HepG2 (cell line): Measurements from ENCODE around the gene NFIL3. TPM values are rescaled to one million over a fixed set of nuclear protein-coding genes. Genes with fewer than 3 reads are reported as not detected.

ENCODE experiments used
- ATAD3A ChIP-seq: sonication (generic); formaldehyde crosslinking; IDR thresholded peaks from 2 replicates; pipeline ENCODE4 v1.4.0; 2020; ENCODE audit warnings: missing genetic modification reagents
- BHLHE40 ChIP-seq: IDR thresholded peaks from 2 replicates; pipeline ENCODE4 v1.6.1; 2011; ENCODE audit warnings: low read length, improper control_type of control experiment
- CBX5 ChIP-seq: sonication (generic); formaldehyde crosslinking; IDR thresholded peaks from 2 replicates; pipeline ENCODE4 v1.4.0; 2020; ENCODE audit warnings: missing genetic modification reagents, borderline replicate concordance
- DMAP1 ChIP-seq: IDR thresholded peaks from 2 replicates; pipeline ENCODE4 v1.6.1; 2016
- EED ChIP-seq: sonication (generic); formaldehyde crosslinking; IDR thresholded peaks from 2 replicates; pipeline ENCODE4 v1.5.0; 2020; ENCODE audit warnings: mild to moderate bottlenecking, missing genetic modification reagents
- FLYWCH1 ChIP-seq: sonication (generic); formaldehyde crosslinking; IDR thresholded peaks from 2 replicates; pipeline ENCODE4 v1.8.1; 2023; ENCODE audit warnings: mild to moderate bottlenecking, missing genetic modification reagents
- HES4 ChIP-seq: sonication (generic); formaldehyde crosslinking; IDR thresholded peaks from 2 replicates; pipeline ENCODE4 v1.9.0; 2021; ENCODE audit warnings: mild to moderate bottlenecking, missing genetic modification reagents, borderline replicate concordance
- KLF13 ChIP-seq: sonication (generic); formaldehyde crosslinking; IDR thresholded peaks from 2 replicates; pipeline ENCODE4 v1.4.0; 2020; ENCODE audit warnings: mild to moderate bottlenecking, missing genetic modification reagents
- KLF16 ChIP-seq, 2 experiments: sonication (generic) in 1 of 2; formaldehyde crosslinking in 1 of 2; IDR thresholded peaks; 2 replicates each; pipeline versions ENCODE4 v1.6.1 to v1.8.0; 2016 to 2023; ENCODE audit warnings: missing genetic modification reagents in 2 of 2, missing compliant biosample characterization in 1 of 2
- MED1 ChIP-seq: sonication (generic); formaldehyde crosslinking; IDR thresholded peaks from 2 replicates; pipeline ENCODE4 v1.4.0; 2020; ENCODE audit warnings: missing genetic modification reagents
- MIER2 ChIP-seq: IDR thresholded peaks from 2 replicates; pipeline ENCODE4 v1.6.1; 2016; ENCODE audit warnings: missing biosample characterization, missing genetic modification reagents
- MTA3 ChIP-seq: sonication (generic); formaldehyde crosslinking; IDR thresholded peaks from 2 replicates; pipeline ENCODE4 v1.4.0; 2020; ENCODE audit warnings: missing genetic modification reagents
- NAIF1 ChIP-seq: sonication (generic); formaldehyde crosslinking; IDR thresholded peaks from 2 replicates; pipeline ENCODE4 v1.5.0; 2020; ENCODE audit warnings: mild to moderate bottlenecking, missing genetic modification reagents, borderline replicate concordance
- NR2C2 ChIP-seq: sonication (generic); formaldehyde crosslinking; IDR thresholded peaks from 2 replicates; pipeline ENCODE4 v1.4.0; 2020; ENCODE audit warnings: missing genetic modification reagents, mild to moderate bottlenecking, moderate library complexity, borderline replicate concordance
- NRL ChIP-seq: sonication (generic); formaldehyde crosslinking; IDR thresholded peaks from 2 replicates; pipeline ENCODE4 v1.5.0; 2020; ENCODE audit warnings: missing genetic modification reagents, mild to moderate bottlenecking, moderate library complexity, borderline replicate concordance
- PTBP1 ChIP-seq: fragments of 200-400 bp; formaldehyde crosslinking; IDR thresholded peaks from 2 replicates; pipeline ENCODE4 v1.6.1; 2018; ENCODE audit warnings: low read length, low read depth; ENCODE audit not compliant: poor library complexity, severe bottlenecking
- RCOR2 ChIP-seq: IDR thresholded peaks from 2 replicates; pipeline ENCODE4 v1.6.1; 2016; ENCODE audit warnings: missing biosample characterization, missing genetic modification reagents
- RFX5 ChIP-seq: IDR thresholded peaks from 2 replicates; pipeline ENCODE4 v1.6.1; 2011; ENCODE audit warnings: low read depth, low read length, improper control_type of control experiment
- SATB2 ChIP-seq: sonication (generic); formaldehyde crosslinking; IDR thresholded peaks from 2 replicates; pipeline ENCODE4 v1.5.0; 2020; ENCODE audit warnings: missing genetic modification reagents
- SOX13 ChIP-seq, 3 experiments: fragments of 450-650 bp in 1 of 3; sonication (generic) in 1 of 3; formaldehyde crosslinking in 1 of 3; IDR thresholded peaks in 2 of 3; conservative IDR thresholded peaks in 1 of 3; 2 replicates each; pipeline versions ENCODE4 v1.5.0 to v1.6.1; 2016 to 2020; ENCODE audit warnings: antibody characterized with exemption in 1 of 3, mild to moderate bottlenecking in 1 of 3, missing compliant biosample characterization in 1 of 3, missing genetic modification reagents in 1 of 3, moderate library complexity in 1 of 3
- TGIF2 ChIP-seq: IDR thresholded peaks from 2 replicates; pipeline ENCODE4 v1.6.1; 2016; ENCODE audit warnings: control low read depth, missing compliant biosample characterization
- ZNF138 ChIP-seq: sonication (generic); formaldehyde crosslinking; IDR thresholded peaks from 2 replicates; pipeline ENCODE4 v1.5.0; 2020; ENCODE audit warnings: mild to moderate bottlenecking, low read depth, missing genetic modification reagents
- ZNF296 ChIP-seq: sonication (generic); formaldehyde crosslinking; conservative IDR thresholded peaks from 2 replicates; pipeline ENCODE4 v1.5.0; 2020; ENCODE audit warnings: mild to moderate bottlenecking, missing genetic modification reagents
- ZNF367 ChIP-seq: sonication (generic); formaldehyde crosslinking; IDR thresholded peaks from 2 replicates; pipeline ENCODE4 v1.4.0; 2020; ENCODE audit warnings: missing genetic modification reagents, borderline replicate concordance
- ZNF446 ChIP-seq: sonication (generic); formaldehyde crosslinking; IDR thresholded peaks from 2 replicates; pipeline ENCODE4 v1.5.0; 2020; ENCODE audit warnings: mild to moderate bottlenecking, missing genetic modification reagents
- polyA plus RNA-seq, 8 experiments: library from polyadenylated mRNA; depleted of rRNA in 3 of 8; stranded (reverse) in 7 of 8; unstranded in 1 of 8; fragments of >200 nt; fragmentation: Illumina TruSeq in 4 of 8; extraction: Trizol in 4 of 8; gene quantifications; 2 replicates each; pipeline versions ENCODE4 v1.2.1 to v1.2.3, GENCODE V29; 2011 to 2016; ENCODE audit warnings: low read depth in 4 of 8, missing spikeins in 1 of 8, mixed read lengths in 1 of 8; ENCODE audit not compliant: insufficient read depth in 1 of 8
- total RNA-seq, 5 experiments: library from RNA; depleted of rRNA; stranded (reverse); fragments of >200 nt; fragmentation: Illumina TruSeq; extraction: Trizol; gene quantifications; 2 replicates each; pipeline ENCODE4 v1.2.3, GENCODE V29; 2016; ENCODE audit warnings: low read depth in 1 of 5
- TF ChIP-seq, protein P1 (sequence below): sonication (generic); formaldehyde crosslinking; IDR thresholded peaks from 2 replicates; pipeline ENCODE4 v1.9.0; 2022; ENCODE audit warnings: low read depth, missing genetic modification reagents
- TF ChIP-seq, protein P2 (sequence below): sonication (generic); formaldehyde crosslinking; IDR thresholded peaks from 2 replicates; pipeline ENCODE4 v1.9.0; 2021; ENCODE audit warnings: missing genetic modification reagents, mild to moderate bottlenecking, borderline replicate concordance
- TF ChIP-seq, protein P3 (sequence below): sonication (generic); formaldehyde crosslinking; IDR thresholded peaks from 2 replicates; pipeline ENCODE4 v1.4.0; 2020; ENCODE audit warnings: missing genetic modification reagents

The NFIL3 gene
- total and polyA plus RNA-seq, 2 of the 13 experiments (the other 11 are each of a cell fraction or from before 2014, with no cell fraction given) = 46.6 to 54.2 TPM

DNA sequence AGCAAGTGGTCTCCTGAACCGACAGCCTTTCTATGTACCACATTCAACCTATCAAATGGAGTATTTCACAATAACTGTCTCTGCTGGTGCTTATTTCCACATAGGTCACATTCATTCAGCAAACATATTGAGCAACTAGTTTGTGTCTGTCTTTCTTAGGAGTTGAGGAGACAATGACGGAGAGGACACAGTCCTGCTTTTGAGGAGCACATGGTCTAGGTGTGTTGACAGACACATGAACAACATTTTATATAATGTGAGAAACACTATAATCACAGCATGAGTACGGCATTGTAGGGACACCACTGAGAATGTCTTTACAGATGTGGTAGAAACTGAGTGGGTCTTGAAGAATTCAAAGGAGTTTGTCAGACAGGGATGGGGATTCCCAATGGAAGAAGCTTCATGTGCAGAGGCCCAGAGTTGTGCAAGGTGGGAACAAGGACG is 28.5 kb downstream of the NFIL3 start (continued):
- TF ChIP-seq RFX5 = no peak
- TF ChIP-seq MED1 (CRISPR knock-in tag) = peak; percentile 91
- no peak for TF ChIP-seq PTBP1
- peak; percentile 75 for TF ChIP-seq NR2C2 (CRISPR knock-in tag)
- no peak for TF ChIP-seq ZNF367 (CRISPR knock-in tag)
- TF ChIP-seq TGIF2 (CRISPR knock-in tag) = peak; percentile 87
- TF ChIP-seq SATB2 (CRISPR knock-in tag) = no peak
- TF ChIP-seq EED (CRISPR knock-in tag) = no peak
- no peak for TF ChIP-seq MTA3 (CRISPR knock-in tag)
- TF ChIP-seq NRL (CRISPR knock-in tag) = no peak
- no peak for TF ChIP-seq KLF13 (CRISPR knock-in tag)
- TF ChIP-seq MIER2 (CRISPR knock-in tag) = peak; percentile 73
- TF ChIP-seq, protein P1, sequence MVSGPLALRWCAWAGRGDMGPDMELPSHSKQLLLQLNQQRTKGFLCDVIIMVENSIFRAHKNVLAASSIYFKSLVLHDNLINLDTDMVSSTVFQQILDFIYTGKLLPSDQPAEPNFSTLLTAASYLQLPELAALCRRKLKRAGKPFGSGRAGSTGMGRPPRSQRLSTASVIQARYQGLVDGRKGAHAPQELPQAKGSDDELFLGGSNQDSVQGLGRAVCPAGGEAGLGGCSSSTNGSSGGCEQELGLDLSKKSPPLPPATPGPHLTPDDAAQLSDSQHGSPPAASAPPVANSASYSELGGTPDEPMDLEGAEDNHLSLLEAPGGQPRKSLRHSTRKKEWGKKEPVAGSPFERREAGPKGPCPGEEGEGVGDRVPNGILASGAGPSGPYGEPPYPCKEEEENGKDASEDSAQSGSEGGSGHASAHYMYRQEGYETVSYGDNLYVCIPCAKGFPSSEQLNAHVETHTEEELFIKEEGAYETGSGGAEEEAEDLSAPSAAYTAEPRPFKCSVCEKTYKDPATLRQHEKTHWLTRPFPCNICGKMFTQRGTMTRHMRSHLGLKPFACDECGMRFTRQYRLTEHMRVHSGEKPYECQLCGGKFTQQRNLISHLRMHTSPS (CRISPR knock-in tag) = no peak
- no peak for TF ChIP-seq ATAD3A
- no peak for TF ChIP-seq HES4
- TF ChIP-seq, protein P2, sequence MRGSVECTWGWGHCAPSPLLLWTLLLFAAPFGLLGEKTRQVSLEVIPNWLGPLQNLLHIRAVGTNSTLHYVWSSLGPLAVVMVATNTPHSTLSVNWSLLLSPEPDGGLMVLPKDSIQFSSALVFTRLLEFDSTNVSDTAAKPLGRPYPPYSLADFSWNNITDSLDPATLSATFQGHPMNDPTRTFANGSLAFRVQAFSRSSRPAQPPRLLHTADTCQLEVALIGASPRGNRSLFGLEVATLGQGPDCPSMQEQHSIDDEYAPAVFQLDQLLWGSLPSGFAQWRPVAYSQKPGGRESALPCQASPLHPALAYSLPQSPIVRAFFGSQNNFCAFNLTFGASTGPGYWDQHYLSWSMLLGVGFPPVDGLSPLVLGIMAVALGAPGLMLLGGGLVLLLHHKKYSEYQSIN (CRISPR knock-in tag) = no peak
- peak; percentile 96 for TF ChIP-seq RCOR2 (CRISPR knock-in tag)
- no peak for TF ChIP-seq NAIF1
- TF ChIP-seq DMAP1 (CRISPR knock-in tag) = peak; percentile 72
- no peak for TF ChIP-seq FLYWCH1 (CRISPR knock-in tag)
- TF ChIP-seq SOX13 (IDR thresholded peaks at IDR 0.05) = peak; percentile 81
- peak in 1 of 2 experiments; percentile 97; a peak in 2 of 4 replicates for TF ChIP-seq SOX13 (CRISPR knock-in tag; conservative IDR thresholded peaks at IDR 0.05 in 1 of 2, IDR thresholded peaks at IDR 0.05 in 1 of 2)
- TF ChIP-seq BHLHE40 = peak; percentile 33; the same call in 1 of the 2 replicates
- no peak for TF ChIP-seq ZNF446 (CRISPR knock-in tag)
- TF ChIP-seq, protein P3, sequence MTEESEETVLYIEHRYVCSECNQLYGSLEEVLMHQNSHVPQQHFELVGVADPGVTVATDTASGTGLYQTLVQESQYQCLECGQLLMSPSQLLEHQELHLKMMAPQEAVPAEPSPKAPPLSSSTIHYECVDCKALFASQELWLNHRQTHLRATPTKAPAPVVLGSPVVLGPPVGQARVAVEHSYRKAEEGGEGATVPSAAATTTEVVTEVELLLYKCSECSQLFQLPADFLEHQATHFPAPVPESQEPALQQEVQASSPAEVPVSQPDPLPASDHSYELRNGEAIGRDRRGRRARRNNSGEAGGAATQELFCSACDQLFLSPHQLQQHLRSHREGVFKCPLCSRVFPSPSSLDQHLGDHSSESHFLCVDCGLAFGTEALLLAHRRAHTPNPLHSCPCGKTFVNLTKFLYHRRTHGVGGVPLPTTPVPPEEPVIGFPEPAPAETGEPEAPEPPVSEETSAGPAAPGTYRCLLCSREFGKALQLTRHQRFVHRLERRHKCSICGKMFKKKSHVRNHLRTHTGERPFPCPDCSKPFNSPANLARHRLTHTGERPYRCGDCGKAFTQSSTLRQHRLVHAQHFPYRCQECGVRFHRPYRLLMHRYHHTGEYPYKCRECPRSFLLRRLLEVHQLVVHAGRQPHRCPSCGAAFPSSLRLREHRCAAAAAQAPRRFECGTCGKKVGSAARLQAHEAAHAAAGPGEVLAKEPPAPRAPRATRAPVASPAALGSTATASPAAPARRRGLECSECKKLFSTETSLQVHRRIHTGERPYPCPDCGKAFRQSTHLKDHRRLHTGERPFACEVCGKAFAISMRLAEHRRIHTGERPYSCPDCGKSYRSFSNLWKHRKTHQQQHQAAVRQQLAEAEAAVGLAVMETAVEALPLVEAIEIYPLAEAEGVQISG (CRISPR knock-in tag) = no peak; the same call in 1 of the 2 replicates
- peak in 1 of 2 experiments; percentile 93; a peak in 2 of 4 replicates for TF ChIP-seq KLF16 (CRISPR knock-in tag; IDR thresholded peaks at IDR 0.05)
- no peak for TF ChIP-seq ZNF138 (CRISPR knock-in tag)
- no peak for TF ChIP-seq ZNF296 (CRISPR knock-in tag)
- TF ChIP-seq CBX5 = peak; percentile 68; the same call in 1 of the 2 replicates
